K562 (cell line): Measurements from ENCODE around the gene SLC9A3. TPM values are rescaled to one million over a fixed set of nuclear protein-coding genes. Genes with fewer than 3 reads are reported as not detected.

ENCODE experiments used
- ATAC-seq: fragments of 200-7000 bp; cut with Tn5 transposase; 3 replicates; pipeline ENCODE4 v1.9.1; 2020; ENCODE audit warnings: moderate library complexity
- BruUV-seq: library from RNA; stranded (reverse); fragments of 400-500 nt; replicated peaks from 2 replicates; lab custom pipeline; 2021; lab: Mats Ljungman, UMichigan
- CTCF ChIA-PET: fragments of 300-600 bp; formaldehyde crosslinking; extraction: SDS; loops from one replicate; lab custom pipeline; 2021; ENCODE audit warnings: low intra/inter-chr PET ratio; lab: Yijun Ruan, JAX
- POLR2A ChIA-PET: fragments of 300-600, 350-650 bp; sonication (Branson Sonifier 250); formaldehyde crosslinking; extraction: SDS; loops from one replicate; lab custom pipeline; 2021; ENCODE audit warnings: antibody characterized with exemption, inconsistent platforms; lab: Yijun Ruan, JAX
- DNase-seq, 4 experiments: peaks; one replicate each; pipeline versions ENCODE4 v3.0.0 to v3.0.0-alpha.2; 2011 to 2018; ENCODE audit warnings: low spot score in 3 of 4, mixed read lengths in 3 of 4; ENCODE audit errors: extremely low read depth in 1 of 4
- FAIRE-seq: peaks from 2 replicates; lab custom pipeline; 2011; peaks lifted over from hg19 to GRCh38; lab: Jason Lieb, UNC
- H2AFZ ChIP-seq: 2 replicates; pipeline ENCODE4 v1.6.0; 2011; ENCODE audit warnings: low read depth, low read length, control low read depth, inconsistent platforms
- H3K27ac ChIP-seq: fragments of 200-600 bp; 3 replicates; pipeline ENCODE4 v1.8.0; 2011; ENCODE audit warnings: low read depth, mild to moderate bottlenecking, control low read depth, inconsistent platforms, low read length, moderate library complexity, mixed read lengths; ENCODE audit errors: extremely low read depth
- H3K27me3 ChIP-seq, 2 experiments: fragments of 300-600 bp in 1 of 2; 2 replicates in 1 of 2; 3 replicates in 1 of 2; pipeline versions ENCODE4 v1.6.0 to v1.8.0; 2011; ENCODE audit warnings: inconsistent platforms in 2 of 2, low read length in 2 of 2, mild to moderate bottlenecking in 1 of 2, mixed read lengths in 1 of 2, moderate library complexity in 1 of 2; ENCODE audit not compliant: control insufficient read depth in 2 of 2, insufficient read depth in 2 of 2
- H3K36me3 ChIP-seq: fragments of 300-600 bp; 3 replicates; pipeline ENCODE4 v1.8.0; 2011; ENCODE audit warnings: mild to moderate bottlenecking, low read length, inconsistent platforms; ENCODE audit not compliant: control insufficient read depth, insufficient read depth
- H3K4me1 ChIP-seq, 2 experiments: fragments of 200-600 bp in 1 of 2; replicated peaks in 1 of 2; 2 replicates in 1 of 2; 3 replicates in 1 of 2; pipeline versions ENCODE4 v1.5.1 to v1.8.0; 2011; ENCODE audit warnings: inconsistent platforms in 2 of 2, low read length in 2 of 2, mild to moderate bottlenecking in 1 of 2, mixed read lengths in 1 of 2, moderate library complexity in 1 of 2; ENCODE audit not compliant: control insufficient read depth in 2 of 2, insufficient read depth in 2 of 2
- H3K4me2 ChIP-seq: 2 replicates; pipeline ENCODE4 v1.6.1; 2011; ENCODE audit warnings: low read length, control low read depth, inconsistent platforms, mixed read lengths; ENCODE audit not compliant: insufficient read depth
- H3K4me3 ChIP-seq: fragments of 200-600 bp; sonication (generic), shearing (Covaris generic); 2 replicates; pipeline ENCODE4 v1.5.1; 2016; ENCODE audit warnings: control low read depth, inconsistent platforms
- H3K79me2 ChIP-seq: fragments of 200-600 bp; 3 replicates; pipeline ENCODE4 v1.8.0; 2011; ENCODE audit warnings: low read length, inconsistent platforms; ENCODE audit not compliant: control insufficient read depth, insufficient read depth
- H3K9ac ChIP-seq, 2 experiments: 2 replicates each; pipeline versions ENCODE4 v1.6.0 to v1.6.1; 2011; ENCODE audit warnings: low read depth in 2 of 2, low read length in 2 of 2, control low read depth in 1 of 2, inconsistent platforms in 1 of 2, mild to moderate bottlenecking in 1 of 2, mixed read lengths in 1 of 2; ENCODE audit not compliant: insufficient read depth in 1 of 2
- H3K9me1 ChIP-seq: one replicate; pipeline ENCODE4 v1.6.0; 2011; ENCODE audit warnings: inconsistent platforms, mild to moderate bottlenecking, low read length, moderate library complexity; ENCODE audit not compliant: control insufficient read depth, insufficient read depth
- H3K9me3 ChIP-seq: replicated peaks from 2 replicates; pipeline ENCODE4 v1.5.1; 2011; ENCODE audit warnings: low read depth, low read length, inconsistent platforms; ENCODE audit not compliant: control insufficient read depth, insufficient read depth
- H4K20me1 ChIP-seq: replicated peaks from 2 replicates; pipeline ENCODE4 v1.6.1; 2011; ENCODE audit warnings: low read length, inconsistent platforms, mixed read lengths; ENCODE audit not compliant: control insufficient read depth, insufficient read depth
- EZH2 ChIP-seq: IDR thresholded peaks from 2 replicates; pipeline ENCODE4 v1.6.1; 2012; ENCODE audit warnings: low read depth, mild to moderate bottlenecking, inconsistent platforms, low read length, borderline replicate concordance
- FOXP1 ChIP-seq: sonication (generic); formaldehyde crosslinking; IDR thresholded peaks from 2 replicates; pipeline ENCODE4 v1.8.0; 2022; ENCODE audit warnings: mild to moderate bottlenecking, missing genetic modification reagents
- GTF2B ChIP-seq: IDR thresholded peaks from 2 replicates; pipeline ENCODE4 v1.6.1; 2011; ENCODE audit not compliant: insufficient read length; ENCODE audit errors: extremely low read depth
- NRF1 ChIP-seq, 2 experiments: fragments of 450-650 bp; IDR thresholded peaks in 1 of 2; conservative IDR thresholded peaks in 1 of 2; 2 replicates each; pipeline ENCODE4 v1.6.1; 2014; ENCODE audit warnings: mild to moderate bottlenecking in 2 of 2
- ZFP30 ChIP-seq: fragments of 250-450 bp; sonication (Bioruptor Pico); IDR thresholded peaks from 2 replicates; pipeline ENCODE4 v1.8.0; 2022; ENCODE audit warnings: moderate library complexity, mild to moderate bottlenecking, inconsistent platforms, borderline replicate concordance
- WGBS: fragments of 100-300 bp; shearing (Covaris generic); methylation state at CpG from one replicate; pipeline ENCODE4 v1.1.6; 2016; ENCODE audit warnings: low coverage, mixed read lengths; ENCODE audit not compliant: insufficient coverage; ENCODE audit errors: missing lambda C conversion rate; 5-methylcytosine and 5-hydroxymethylcytosine counted together
- in situ Hi-C: fragments of 300-500 bp; cut with MboI; formaldehyde crosslinking; loops from 4 replicates; pipeline ENCODE4 v1.15.0; 2018; ENCODE audit warnings: inconsistent platforms, mixed read lengths
- intact Hi-C: fragments of 100-400 bp; cut with micrococcal nuclease; formaldehyde crosslinking; loops from 2 replicates; pipeline ENCODE4 v1.14.2; 2022
- polyA plus RNA-seq, 8 experiments: library from polyadenylated mRNA; depleted of rRNA in 4 of 8; stranded (reverse) in 5 of 8; unstranded in 3 of 8; fragments of >200 nt; fragmentation: Nextera tagmentation in 2 of 8; fragmentation: Illumina TruSeq in 1 of 8; extraction: Ambion mirVana in 2 of 8; extraction: Trizol in 1 of 8; gene quantifications; 2 replicates each; pipeline versions ENCODE4 v1.2.1 to v1.2.3, GENCODE V29; 2011 to 2014; ENCODE audit warnings: inconsistent platforms in 1 of 8, missing spikeins in 1 of 8
- total RNA-seq, 7 experiments: library from RNA; depleted of rRNA in 6 of 7; stranded (reverse); fragments of >200 nt in 6 of 7; fragmentation: Illumina TruSeq in 2 of 7; extraction: Trizol in 2 of 7; gene quantifications; 2 replicates each; pipeline versions ENCODE4 v1.2.1 to v1.2.3, GENCODE V29; 2011 to 2021; ENCODE audit warnings: low replicate concordance in 1 of 7

SLC9A3 gene
- total and polyA plus RNA-seq, 9 of the 15 experiments (the other 6 are each of a cell fraction or from before 2014, with no cell fraction given) = 1.5 to 5.8 (median 3.7) TPM; not detected in 2

- WGBS = 7% methylated on average over 23 of the region's 23 CpGs
- TF ChIP-seq NRF1 (conservative IDR thresholded peaks at IDR 0.05 in 1 of 2, IDR thresholded peaks at IDR 0.05 in 1 of 2) (peak; percentile 34 to 53; a peak in 3 of 4 replicates), ZFP30 (no peak), EZH2 (peak; percentile 52; the same call in 1 of the 2 replicates), GTF2B (no peak), FOXP1 (CRISPR knock-in tag) (no peak)
- ChIA-PET CTCF (no interaction called here), POLR2A (no interaction called here)
- intact Hi-C loops = no loop called here
- DNase-seq (no peak), ATAC-seq (no peak; the same call in 2 of the 3 replicates), FAIRE-seq (no peak)
- peaks cover 0 to 30% of the 10 kb centered on the region in 2 experiments; a peak in 2 of 5 replicates for H3K4me1 ChIP-seq
- no peaks in the 10 kb centered on the region for H3K9me3 ChIP-seq
- no peaks in the 10 kb centered on the region for H3K79me2 ChIP-seq
- H3K27me3 ChIP-seq = peaks cover 55 to 75% of the 10 kb centered on the region in 2 experiments
- H3K36me3 ChIP-seq = no peaks in the 10 kb centered on the region
- no peak overlapping the region for H3K9ac ChIP-seq
- no peak overlapping the region for H3K4me3 ChIP-seq
- in situ Hi-C loops = no loop called here
- no peak overlapping the region for H2AFZ ChIP-seq
- no peaks in the 10 kb centered on the region for H4K20me1 ChIP-seq
- no peaks in the 10 kb centered on the region for H3K9me1 ChIP-seq
- no peak overlapping the region for H3K27ac ChIP-seq
- H3K4me2 ChIP-seq = no peak overlapping the region
- no TSS peak for BruUV-seq
These were observed 45.2 kb upstream of the SLC9A3 start for GRCh38 chr5:569358-569867.
